HG02588 (cell line): Measurements from ENCODE around the gene SYNPO2.
"Not testable (repeated sequence)": the region's sequence is repeated elsewhere in the genome, so short reads cannot be mapped to it uniquely, and the experiment has no call there.

Experiments used
- ATAC-seq: cut with Tn5 transposase; IDR thresholded peaks from one replicate; pipeline ENCODE4 v1.9.1; 2021; ENCODE audit warnings: mild to moderate bottlenecking, moderate library complexity; ENCODE audit not compliant: unreplicated experiment

The SYNPO2 gene

GRCh38 chr4:118968813-118969212 lies 80.2 kb downstream of the SYNPO2 start:
- ATAC-seq: no peak

GRCh38 chr4:118969359-118969758 lies 80.7 kb downstream of the SYNPO2 start:
- ATAC-seq: no peak

- no peak for ATAC-seq
Observed at GRCh38 chr4:118972167-118972566, 83.5 kb downstream of the SYNPO2 start.

GRCh38 chr4:118973295-118973694 lies 84.6 kb downstream of the SYNPO2 start:
- no peak for ATAC-seq

- no peak for ATAC-seq
Observed at GRCh38 chr4:118974758-118975157, 86.1 kb downstream of the SYNPO2 start.

- no peak for ATAC-seq
Observed at GRCh38 chr4:118975449-118976192, 87.0 kb downstream of the SYNPO2 start.

- not testable (repeated sequence) for ATAC-seq
Observed at GRCh38 chr4:118976193-118976560, 87.5 kb downstream of the SYNPO2 start.

- not testable (repeated sequence) for ATAC-seq
Observed at GRCh38 chr4:118977100-118977499, 88.4 kb downstream of the SYNPO2 start.

- no peak for ATAC-seq
Observed at GRCh38 chr4:118979712-118980111, 91.1 kb downstream of the SYNPO2 start.

- ATAC-seq: no peak
Observed at GRCh38 chr4:118981171-118981838, 92.7 kb downstream of the SYNPO2 start.

GRCh38 chr4:118981839-118982381 lies 93.3 kb downstream of the SYNPO2 start:
- ATAC-seq: peak; percentile 89

GRCh38 chr4:118983293-118983692 lies 94.6 kb downstream of the SYNPO2 start:
- no peak for ATAC-seq

- no peak for ATAC-seq
Observed at GRCh38 chr4:118983831-118984230, 95.2 kb downstream of the SYNPO2 start.

GRCh38 chr4:118985170-118986000 lies 96.7 kb downstream of the SYNPO2 start:
- no peak for ATAC-seq

GRCh38 chr4:118987959-118988634 lies 99.4 kb downstream of the SYNPO2 start:
- no peak for ATAC-seq

- no peak for ATAC-seq
Observed at GRCh38 chr4:118988635-118988972, 100.0 kb downstream of the SYNPO2 start.

GRCh38 chr4:118989098-118990080 lies 100.7 kb downstream of the SYNPO2 start:
- no peak for ATAC-seq

- ATAC-seq: no peak
Observed at GRCh38 chr4:118991686-118992085, 103.0 kb downstream of the SYNPO2 start.

- ATAC-seq: no peak
Observed at GRCh38 chr4:118992149-118992548, 103.5 kb downstream of the SYNPO2 start.

- no peak for ATAC-seq
Observed at GRCh38 chr4:118993333-118993732, 104.7 kb downstream of the SYNPO2 start.
